Measurements from ENCODE around the gene DOCK3. TPM values are rescaled to one million over a fixed set of nuclear protein-coding genes. Genes with fewer than 3 reads are reported as not detected.

DOCK3 gene
- polyA plus RNA-seq, 2 of the 4 experiments (the other 2 are of a cell fraction): 0.40 to 0.46 TPM

- H3K4me3 ChIP-seq: no peak overlapping the region
- DNase-seq (ENCODE audit: low read depth in 1 of 2, low spot score in 1 of 2): no peak
- ATAC-seq: no peak
- FAIRE-seq: no peak
- H3K9me3 ChIP-seq: no peaks in the 10 kb centered on the region
- H3K4me2 ChIP-seq: no peak overlapping the region
- 0% methylated on average over 1 of the region's 1 CpG for WGBS (ENCODE audit: missing lambda C conversion rate)
- ChIA-PET CTCF (no interaction called here), POLR2A (no interaction called here)
- H3K4me1 ChIP-seq: no peaks in the 10 kb centered on the region
- no peak overlapping the region for H3K27ac ChIP-seq
- TF ChIP-seq ZFP36 (IDR thresholded peaks at IDR 0.05; ENCODE audit: borderline replicate concordance, partially characterized antibody) (no peak), ELK1 (IDR thresholded peaks at IDR 0.05; ENCODE audit: low read depth, low read length) (no peak), REST (IDR thresholded peaks at IDR 0.05) (no peak), HOXA7 (CRISPR knock-in tag; IDR thresholded peaks at IDR 0.05) (no peak), RAD21 (conservative IDR thresholded peaks at IDR 0.05 in 1 of 2, IDR thresholded peaks at IDR 0.05 in 1 of 2) (no peak), TFCP2L1 (CRISPR knock-in tag; IDR thresholded peaks at IDR 0.05) (no peak), HOXB13 (CRISPR knock-in tag; IDR thresholded peaks at IDR 0.05; ENCODE audit: low read depth) (no peak), SMC3 (IDR thresholded peaks at IDR 0.05) (no peak), NR3C1 (IDR thresholded peaks at IDR 0.05) (no peak), RARB (CRISPR knock-in tag; IDR thresholded peaks at IDR 0.05) (no peak), CHD2 (IDR thresholded peaks at IDR 0.05; ENCODE audit: low read length, partially characterized antibody) (no peak), ZNF302 (CRISPR knock-in tag; IDR thresholded peaks at IDR 0.05) (no peak), JUN (IDR thresholded peaks at IDR 0.05) (no peak)
Observed at GRCh38 chr3:51276046-51276445, 601.3 kb downstream of the DOCK3 start.

- Histone ChIP-seq H3K4me3 (no peak overlapping the region), H3K4me2 (no peak overlapping the region), H3K9me3 (no peaks in the 10 kb centered on the region), H3K4me1 (no peaks in the 10 kb centered on the region), H3K27ac (no peak overlapping the region)
- FAIRE-seq: no peak
- ChIA-PET POLR2A (no interaction called here), CTCF (no interaction called here)
- ATAC-seq: no peak
- WGBS (ENCODE audit: missing lambda C conversion rate): 66% methylated on average over 2 of the region's 2 CpGs
- DNase-seq (ENCODE audit: low read depth in 1 of 2, low spot score in 1 of 2): no peak
- TF ChIP-seq ZFP36 (IDR thresholded peaks at IDR 0.05; ENCODE audit: borderline replicate concordance, partially characterized antibody): no peak
- no peak for TF ChIP-seq HEYL (CRISPR knock-in tag; IDR thresholded peaks at IDR 0.05)
- TF ChIP-seq MAFK (IDR thresholded peaks at IDR 0.05; ENCODE audit: partially characterized antibody): no peak
- no peak for TF ChIP-seq CBX2 (IDR thresholded peaks at IDR 0.05; ENCODE audit: borderline replicate concordance, low read depth)
- no peak for TF ChIP-seq E2F6 (IDR thresholded peaks at IDR 0.05; ENCODE audit: borderline replicate concordance, low read depth)
- no peak for TF ChIP-seq CHD4 (IDR thresholded peaks at IDR 0.05; ENCODE audit: borderline replicate concordance)
- no peak for TF ChIP-seq HOXB13 (CRISPR knock-in tag; IDR thresholded peaks at IDR 0.05; ENCODE audit: low read depth)
- TF ChIP-seq TFCP2L1 (CRISPR knock-in tag; IDR thresholded peaks at IDR 0.05): no peak
- no peak for TF ChIP-seq JUNB (IDR thresholded peaks at IDR 0.05)
- TF ChIP-seq KDM1A (IDR thresholded peaks at IDR 0.05; ENCODE audit: low read depth): no peak
- no peak for TF ChIP-seq EP300 (IDR thresholded peaks at IDR 0.05)
- no peak for TF ChIP-seq PHF8 (IDR thresholded peaks at IDR 0.05; ENCODE audit: borderline replicate concordance, low read depth)
Observed at GRCh38 chr3:51279448-51279847, 604.7 kb downstream of the DOCK3 start.

All from A549 (cell line).